Measurements from ENCODE around the gene S100B. TPM values are rescaled to one million over a fixed set of nuclear protein-coding genes. Genes with fewer than 3 reads are reported as not detected.

Gene S100B
- total RNA-seq, 1 experiment from 2014 or later, result not detected

DNA sequence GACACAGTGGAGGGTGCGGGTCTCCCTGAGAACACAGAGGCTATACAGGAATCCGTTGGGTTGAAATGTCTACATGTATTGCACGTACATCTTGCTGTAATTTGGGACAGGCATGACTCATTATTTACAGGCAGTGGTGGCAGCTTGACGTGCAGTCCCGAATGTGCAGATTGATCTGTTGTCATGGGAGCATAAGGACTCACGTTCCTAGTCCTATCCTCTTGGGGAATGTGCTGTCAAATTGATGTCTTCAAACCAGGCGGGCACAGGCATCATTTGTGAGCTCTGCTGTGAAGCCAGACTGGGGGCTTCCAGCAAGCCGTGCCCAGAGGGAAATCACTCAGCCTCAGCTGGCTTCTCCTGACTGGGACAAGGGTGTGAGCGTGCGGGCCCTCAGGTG, 40.5 kb downstream of the S100B start:
- no peaks in the 10 kb centered on the region for H3K27me3 Mint-ChIP-seq (ENCODE audit: insufficient read depth, unreplicated experiment)
- no peak overlapping the region for H3K4me3 Mint-ChIP-seq (ENCODE audit: unreplicated experiment)
- TF ChIP-seq CTCF (IDR thresholded peaks at IDR 0.05; ENCODE audit: insufficient read depth in 1 of 2, low read depth in 1 of 2, low read length in 1 of 2, severe bottlenecking in 1 of 2, unreplicated experiment in 1 of 2), result no peak
- intact Hi-C loops (cut with micrococcal nuclease; ENCODE audit: unreplicated experiment), result no loop called here
- peaks cover 54% of the 10 kb centered on the region for H3K36me3 Mint-ChIP-seq (ENCODE audit: insufficient read depth, unreplicated experiment)
- H3K4me1 ChIP-seq, result no peaks in the 10 kb centered on the region
- peaks cover 1% of the 10 kb centered on the region for H3K36me3 ChIP-seq (ENCODE audit: control insufficient read depth, insufficient read depth, low read length)
- no peak overlapping the region for H3K27ac Mint-ChIP-seq (ENCODE audit: unreplicated experiment)
- no peaks in the 10 kb centered on the region for H3K9me3 ChIP-seq
- ChIA-PET POLR2A (no interaction called here), CTCF (interaction anchor here (0.6 kb wide), 1 partner anchor 717 kb away, joined by 3 read pairs; no protein-coding TSS in a partner anchor)
- H3K9me3 Mint-ChIP-seq (ENCODE audit: unreplicated experiment), result no peaks in the 10 kb centered on the region
- no TSS peak for BruUV-seq (replicated peaks)
- H3K4me1 Mint-ChIP-seq (ENCODE audit: low read depth, unreplicated experiment), result no peaks in the 10 kb centered on the region
- H3K27me3 ChIP-seq (replicated peaks; ENCODE audit: control insufficient read depth, insufficient read depth, low read length), result no peaks in the 10 kb centered on the region
- DNase-seq, result no peak
- H3K4me3 ChIP-seq (ENCODE audit: low read depth, low read length), result no peak overlapping the region

GRCh38 chr21:46562964-46563607, 41.8 kb downstream of the S100B start:
- Mint-ChIP-seq H3K27me3 (ENCODE audit: insufficient read depth, unreplicated experiment) (no peaks in the 10 kb centered on the region), H3K4me3 (ENCODE audit: unreplicated experiment) (no peak overlapping the region), H3K4me1 (ENCODE audit: low read depth, unreplicated experiment) (no peaks in the 10 kb centered on the region), H3K27ac (ENCODE audit: unreplicated experiment) (no peak overlapping the region), H3K9me3 (ENCODE audit: unreplicated experiment) (no peaks in the 10 kb centered on the region), H3K36me3 (ENCODE audit: insufficient read depth, unreplicated experiment) (peaks cover 60% of the 10 kb centered on the region)
- no TSS peak for BruUV-seq (replicated peaks)
- no peak for DNase-seq
- ChIA-PET POLR2A (no interaction called here), CTCF (no interaction called here)
- no peak overlapping the region for H3K4me3 ChIP-seq (ENCODE audit: low read depth, low read length)
- peaks cover 1% of the 10 kb centered on the region for H3K36me3 ChIP-seq (ENCODE audit: control insufficient read depth, insufficient read depth, low read length)
- TF ChIP-seq CTCF (IDR thresholded peaks at IDR 0.05; ENCODE audit: insufficient read depth in 1 of 2, low read depth in 1 of 2, low read length in 1 of 2, severe bottlenecking in 1 of 2, unreplicated experiment in 1 of 2), result no peak
- H3K4me1 ChIP-seq, result no peaks in the 10 kb centered on the region
- intact Hi-C loops (cut with micrococcal nuclease; ENCODE audit: unreplicated experiment), result no loop called here
- H3K27me3 ChIP-seq (replicated peaks; ENCODE audit: control insufficient read depth, insufficient read depth, low read length), result no peaks in the 10 kb centered on the region
- H3K9me3 ChIP-seq, result no peaks in the 10 kb centered on the region

DNA sequence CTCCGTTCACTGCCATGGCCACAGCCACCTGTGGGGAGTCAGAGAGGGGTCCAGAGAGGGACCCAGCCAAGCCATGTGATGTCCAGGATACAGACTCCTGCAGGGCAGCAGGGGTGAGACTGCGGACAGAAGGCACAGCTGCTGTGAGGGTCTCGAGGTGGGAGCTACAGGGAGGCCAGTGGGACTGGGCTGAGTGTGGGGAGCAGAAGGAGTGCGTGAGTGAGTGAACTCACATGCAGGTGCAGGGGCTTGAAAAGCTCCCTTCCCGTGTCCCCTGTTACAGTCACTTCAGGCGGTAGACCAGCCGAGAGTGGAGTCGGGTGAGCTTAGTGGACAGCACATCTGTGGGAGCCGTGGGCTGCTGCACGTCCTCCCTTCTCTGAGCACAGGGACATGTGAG, 42.4 kb downstream of the S100B start:
- CTCF ChIA-PET, result no interaction called here
- DNase-seq, result no peak
- H3K27ac Mint-ChIP-seq (ENCODE audit: unreplicated experiment), result no peak overlapping the region
- peaks cover 54% of the 10 kb centered on the region for H3K36me3 Mint-ChIP-seq (ENCODE audit: insufficient read depth, unreplicated experiment)
- no peaks in the 10 kb centered on the region; the same call in 1 of the 2 replicates for H3K36me3 ChIP-seq (ENCODE audit: control insufficient read depth, insufficient read depth, low read length)
- H3K4me3 Mint-ChIP-seq (ENCODE audit: unreplicated experiment), result no peak overlapping the region
- TF ChIP-seq CTCF (IDR thresholded peaks at IDR 0.05; ENCODE audit: insufficient read depth in 1 of 2, low read depth in 1 of 2, low read length in 1 of 2, severe bottlenecking in 1 of 2, unreplicated experiment in 1 of 2), result no peak
- no peaks in the 10 kb centered on the region for H3K27me3 ChIP-seq (replicated peaks; ENCODE audit: control insufficient read depth, insufficient read depth, low read length)
- POLR2A ChIA-PET, result no interaction called here
- no peak overlapping the region for H3K4me3 ChIP-seq (ENCODE audit: low read depth, low read length)
- H3K4me1 ChIP-seq, result no peaks in the 10 kb centered on the region
- H3K4me1 Mint-ChIP-seq (ENCODE audit: low read depth, unreplicated experiment), result no peaks in the 10 kb centered on the region
- no TSS peak for BruUV-seq (replicated peaks)
- no peaks in the 10 kb centered on the region for H3K9me3 Mint-ChIP-seq (ENCODE audit: unreplicated experiment)
- H3K27me3 Mint-ChIP-seq (ENCODE audit: insufficient read depth, unreplicated experiment), result no peaks in the 10 kb centered on the region
- intact Hi-C loops (cut with micrococcal nuclease; ENCODE audit: unreplicated experiment), result no loop called here
- no peaks in the 10 kb centered on the region for H3K9me3 ChIP-seq

All from Caco-2 (cell line).